Epithelial cell of esophagus (primary cell): Measurements from ENCODE around the gene PADI4.

Source experiments
- DNase-seq: peaks from one replicate; pipeline ENCODE4 v3.0.0; 2010; ENCODE audit warnings: low read depth
- H3K4me3 ChIP-seq: 2 replicates; pipeline ENCODE4 v1.5.1; 2011; ENCODE audit warnings: mild to moderate bottlenecking, low read length, control low read depth
- CTCF ChIP-seq: IDR thresholded peaks from 2 replicates; pipeline ENCODE4 v1.5.1; 2011; ENCODE audit warnings: low read depth, mild to moderate bottlenecking, low read length, control low read depth, inconsistent platforms; ENCODE audit not compliant: insufficient read depth; ENCODE audit errors: missing control alignments

Gene PADI4

GRCh38 chr1:17264470-17264869 is 43.5 kb upstream of the PADI4 start:
- H3K4me3 ChIP-seq: no peak overlapping the region
- TF ChIP-seq CTCF: no peak
- no peak for DNase-seq

DNA sequence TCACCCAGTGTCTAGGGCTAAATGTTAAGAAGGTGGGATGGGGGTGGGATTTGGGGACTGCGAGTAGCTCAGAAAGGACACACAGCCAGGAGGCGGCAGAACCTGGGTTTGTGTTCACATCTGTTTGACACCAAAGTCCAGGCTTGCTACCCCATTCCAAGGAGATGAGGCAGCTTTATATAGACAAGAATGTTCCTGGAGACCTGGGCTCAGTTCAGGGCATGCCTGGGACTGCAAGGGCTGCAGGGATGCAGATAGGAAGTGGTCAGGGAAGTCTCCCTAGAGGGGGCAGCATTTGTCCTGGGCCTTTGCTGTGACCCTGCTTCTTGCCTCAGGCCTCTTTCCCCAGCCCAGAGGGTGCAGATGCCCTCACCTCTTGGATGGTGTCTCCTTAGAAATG is 42.8 kb upstream of the PADI4 start:
- no peak overlapping the region for H3K4me3 ChIP-seq
- peak; percentile 20 for TF ChIP-seq CTCF
- DNase-seq: peak; percentile 81

DNA sequence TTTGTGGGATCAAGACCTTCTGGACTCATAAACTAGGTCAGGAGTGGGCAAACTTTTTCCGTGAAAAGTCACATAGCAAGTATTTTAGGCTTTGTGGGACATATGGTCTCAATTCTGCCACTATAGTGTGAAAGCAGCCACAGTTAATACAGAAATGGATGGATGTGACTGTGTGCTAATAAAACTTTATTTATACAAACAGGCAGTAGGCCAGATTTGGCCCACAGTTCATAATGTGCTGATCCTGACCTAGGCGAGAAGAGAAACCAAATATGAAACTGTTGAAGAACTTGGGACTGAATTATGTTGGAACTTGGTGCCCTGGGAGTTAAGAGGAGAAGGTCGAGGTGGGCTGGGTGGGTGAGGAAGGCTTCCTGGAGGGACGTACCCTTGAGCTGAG is 42.0 kb upstream of the PADI4 start:
- no peak overlapping the region for H3K4me3 ChIP-seq
- DNase-seq: no peak
- TF ChIP-seq CTCF: no peak

DNA sequence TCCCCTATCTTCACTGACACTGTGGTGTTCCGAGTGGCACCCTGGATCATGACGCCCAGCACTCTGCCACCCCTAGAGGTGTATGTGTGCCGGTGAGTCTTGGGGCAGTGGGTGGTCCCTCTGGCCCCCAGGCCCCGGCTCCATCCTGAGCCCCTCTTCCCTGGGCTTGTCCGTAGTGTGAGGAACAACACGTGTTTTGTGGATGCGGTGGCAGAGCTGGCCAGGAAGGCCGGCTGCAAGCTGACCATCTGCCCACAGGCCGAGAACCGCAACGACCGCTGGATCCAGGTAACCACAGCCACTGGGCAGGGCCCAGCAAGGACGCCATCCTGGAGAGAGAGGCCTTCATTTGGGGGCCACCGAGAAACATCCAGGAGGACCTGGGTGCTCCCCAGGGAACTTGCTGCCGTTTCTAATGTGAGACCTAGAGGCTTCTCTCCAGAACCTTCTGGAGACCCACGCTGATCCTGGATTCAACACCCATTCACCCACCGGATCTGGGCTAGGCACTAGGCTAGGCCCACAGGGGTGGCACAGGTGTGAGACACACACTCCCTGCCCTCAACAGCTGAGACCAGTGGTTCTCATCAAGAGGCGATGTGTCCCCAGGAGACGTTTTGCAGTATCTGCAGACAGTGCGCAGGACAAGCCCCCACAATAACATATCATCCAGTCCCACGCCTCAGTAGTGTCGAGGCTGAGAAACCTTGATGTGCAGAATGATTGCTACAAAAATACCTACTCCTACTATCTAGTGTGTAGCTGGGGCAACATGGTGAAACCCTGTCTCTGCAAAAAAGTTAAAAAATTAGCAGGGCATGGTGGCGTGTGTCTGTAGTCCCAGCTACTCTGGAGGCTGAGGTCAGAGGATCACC is 36.9 kb upstream of the PADI4 start:
- DNase-seq: no peak
- H3K4me3 ChIP-seq: no peak overlapping the region
- TF ChIP-seq CTCF: no peak

GRCh38 chr1:17272066-17272465 is 35.9 kb upstream of the PADI4 start:
- no peak for TF ChIP-seq CTCF

GRCh38 chr1:17272646-17273045 is 35.4 kb upstream of the PADI4 start:
- H3K4me3 ChIP-seq: no peak overlapping the region
- peak; percentile 45 for DNase-seq
- TF ChIP-seq CTCF: no peak

More at GRCh38 chr1:17272066-17272465, 35.9 kb upstream of the PADI4 start:
- no peak for DNase-seq
- no peak overlapping the region for H3K4me3 ChIP-seq

DNA sequence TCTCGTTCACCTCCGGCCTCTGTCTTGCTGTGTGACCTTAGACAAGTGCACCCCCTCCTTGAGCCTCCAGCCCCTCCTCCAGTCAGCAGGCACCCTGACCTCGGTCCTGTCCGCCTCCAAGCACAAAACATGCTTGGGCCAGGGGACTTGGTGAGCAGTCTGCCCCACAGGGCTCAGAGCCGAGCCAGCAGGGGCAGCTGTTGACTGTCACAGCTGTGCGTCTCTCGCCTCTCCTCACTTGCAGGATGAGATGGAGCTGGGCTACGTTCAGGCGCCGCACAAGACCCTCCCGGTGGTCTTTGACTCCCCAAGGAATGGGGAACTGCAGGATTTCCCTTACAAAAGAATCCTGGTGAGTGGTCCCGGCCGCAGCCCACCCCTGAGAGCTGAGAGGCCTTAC is 34.9 kb upstream of the PADI4 start:
- no peak for DNase-seq
- H3K4me3 ChIP-seq: no peak overlapping the region
- no peak for TF ChIP-seq CTCF
